ENCODE measurements around the gene PHKB.
A peak's percentile ranks its signal among the peaks of the same experiment; 100 is the strongest.
"Not testable (repeated sequence)": the region's sequence is repeated elsewhere in the genome, so short reads cannot be mapped to it uniquely, and the experiment has no call there.

Gene PHKB

DNA sequence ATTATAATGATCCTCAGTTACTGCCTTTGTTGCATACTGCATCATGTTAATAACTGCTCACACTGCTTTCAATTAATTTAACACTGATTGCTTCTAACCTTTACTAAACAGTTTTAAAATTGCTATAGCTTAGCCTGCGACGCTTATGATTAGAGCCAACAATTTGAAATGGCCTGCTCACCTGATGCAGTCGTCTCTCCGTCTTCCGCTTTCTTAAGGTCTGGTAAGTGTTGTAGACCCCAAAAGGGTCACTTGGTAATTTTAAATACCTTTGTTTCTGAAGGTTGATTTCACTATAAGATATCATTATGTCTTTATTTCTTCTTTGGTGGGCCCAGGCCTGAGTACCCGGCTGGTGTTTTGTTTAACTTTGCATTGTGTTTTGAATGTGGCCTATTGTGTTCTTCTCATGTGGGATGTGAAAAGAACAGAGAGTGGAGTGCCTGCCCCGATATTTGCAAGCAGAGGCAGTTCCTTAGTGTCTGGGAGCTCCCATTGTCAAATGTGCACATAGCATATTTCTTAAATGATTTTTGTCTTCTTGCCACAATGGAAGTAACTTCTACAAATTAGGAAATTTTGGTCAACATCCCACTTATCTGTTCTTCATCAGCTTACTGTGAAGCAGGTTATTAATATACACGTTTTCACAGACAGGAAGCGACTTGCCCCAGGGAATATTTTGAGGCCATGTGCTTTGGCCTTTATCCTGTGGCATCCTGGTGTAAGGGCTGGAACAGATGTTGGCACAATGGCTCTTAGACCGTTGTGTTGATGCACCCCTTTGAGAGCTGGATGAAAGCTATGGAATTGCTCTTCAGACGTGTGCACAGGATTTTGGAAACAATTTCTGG lies 2.9 kb downstream of the PHKB start:
- peaks cover 39% of the 10 kb centered on the region for H3K36me3 ChIP-seq (ENCODE audit: low read depth)
- H3K9me3 ChIP-seq (ENCODE audit: severe bottlenecking) = no peaks in the 10 kb centered on the region
- H3K4me1 ChIP-seq (ENCODE audit: insufficient read depth, poor library complexity, severe bottlenecking) = peaks cover 35% of the 10 kb centered on the region
- DNase-seq (ENCODE audit: low spot score) = no peak
- H3K27me3 ChIP-seq (ENCODE audit: insufficient read depth, poor library complexity, severe bottlenecking) = no peaks in the 10 kb centered on the region
- H3K4me3 ChIP-seq (ENCODE audit: severe bottlenecking) = no peak overlapping the region
- peak overlapping the region; percentile 88 for H3K27ac ChIP-seq (ENCODE audit: poor library complexity, severe bottlenecking)
- no peak for ATAC-seq (ENCODE audit: low read depth)
- TF ChIP-seq CTCF (IDR thresholded peaks at IDR 0.05; ENCODE audit: poor library complexity, severe bottlenecking) = no peak

DNA sequence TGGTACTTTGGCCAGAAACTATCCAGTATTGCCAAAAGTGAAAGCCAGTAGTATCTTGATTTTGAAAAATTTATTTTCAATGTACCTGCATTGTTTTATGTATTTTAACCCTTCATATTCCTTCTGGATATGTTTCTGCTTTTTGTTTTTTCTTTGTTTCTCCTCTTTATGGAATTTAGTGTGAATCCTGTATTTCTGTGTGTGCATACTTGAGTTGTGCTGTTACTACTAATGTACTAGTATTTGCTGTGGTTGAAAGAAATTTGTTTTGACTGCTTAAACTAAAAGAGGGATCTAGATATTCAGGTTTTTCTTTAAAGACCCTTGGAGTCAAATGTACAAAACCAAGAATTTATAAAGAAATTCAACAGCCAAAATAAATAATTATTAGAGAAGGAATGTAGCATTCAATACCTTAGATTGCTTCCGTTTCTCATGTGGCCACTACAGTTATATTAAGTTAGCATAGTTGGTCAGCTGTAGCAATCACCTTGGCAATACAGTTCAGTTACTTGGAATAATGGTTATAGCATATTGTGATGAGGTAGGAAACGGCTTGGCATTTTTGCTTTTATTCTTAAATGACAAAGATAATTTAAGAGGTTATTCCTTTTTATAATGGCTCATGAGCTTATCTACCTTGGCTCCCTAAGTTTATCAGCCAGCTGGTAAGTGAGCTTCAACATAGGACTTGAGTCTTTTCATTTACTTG lies 4.9 kb downstream of the PHKB start:
- Histone ChIP-seq H3K4me1 (ENCODE audit: insufficient read depth, poor library complexity, severe bottlenecking) (peaks cover 30% of the 10 kb centered on the region), H3K27ac (ENCODE audit: poor library complexity, severe bottlenecking) (no peak overlapping the region)
- no peak for DNase-seq (ENCODE audit: low spot score)

GRCh38 chr16:47467501-47467900 lies 6.4 kb downstream of the PHKB start:
- peaks cover 30% of the 10 kb centered on the region for H3K4me1 ChIP-seq (ENCODE audit: insufficient read depth, poor library complexity, severe bottlenecking)

More for the DNA sequence above, 4.9 kb downstream of the PHKB start:
- Histone ChIP-seq H3K4me3 (ENCODE audit: severe bottlenecking) (no peak overlapping the region), H3K36me3 (ENCODE audit: low read depth) (peaks cover 33% of the 10 kb centered on the region), H3K27me3 (ENCODE audit: insufficient read depth, poor library complexity, severe bottlenecking) (no peaks in the 10 kb centered on the region), H3K9me3 (ENCODE audit: severe bottlenecking) (no peaks in the 10 kb centered on the region)
- ATAC-seq (ENCODE audit: low read depth) = no peak
- no peak for TF ChIP-seq CTCF (IDR thresholded peaks at IDR 0.05; ENCODE audit: poor library complexity, severe bottlenecking)

GRCh38 chr16:47468070-47468689 lies 7.0 kb downstream of the PHKB start:
- ATAC-seq (ENCODE audit: low read depth); H3K4me3 ChIP-seq (ENCODE audit: severe bottlenecking); DNase-seq (ENCODE audit: low spot score); H3K27ac ChIP-seq (ENCODE audit: poor library complexity, severe bottlenecking); H3K9me3 ChIP-seq (ENCODE audit: severe bottlenecking); H3K27me3 ChIP-seq (ENCODE audit: insufficient read depth, poor library complexity, severe bottlenecking): not testable (repeated sequence)
- Histone ChIP-seq H3K4me1 (ENCODE audit: insufficient read depth, poor library complexity, severe bottlenecking) (peaks cover 25% of the 10 kb centered on the region), H3K36me3 (ENCODE audit: low read depth) (peaks cover 33% of the 10 kb centered on the region)

More at GRCh38 chr16:47467501-47467900, 6.4 kb downstream of the PHKB start:
- Histone ChIP-seq H3K27me3 (ENCODE audit: insufficient read depth, poor library complexity, severe bottlenecking) (no peaks in the 10 kb centered on the region), H3K27ac (ENCODE audit: poor library complexity, severe bottlenecking) (no peak overlapping the region), H3K4me3 (ENCODE audit: severe bottlenecking) (no peak overlapping the region), H3K36me3 (ENCODE audit: low read depth) (peaks cover 33% of the 10 kb centered on the region), H3K9me3 (ENCODE audit: severe bottlenecking) (no peaks in the 10 kb centered on the region)
- ATAC-seq (ENCODE audit: low read depth) (no peak), DNase-seq (ENCODE audit: low spot score) (no peak)
- no peak for TF ChIP-seq CTCF (IDR thresholded peaks at IDR 0.05; ENCODE audit: poor library complexity, severe bottlenecking)

GRCh38 chr16:47469227-47469626 lies 8.1 kb downstream of the PHKB start:
- Histone ChIP-seq H3K36me3 (ENCODE audit: low read depth) (peaks cover 30% of the 10 kb centered on the region), H3K9me3 (ENCODE audit: severe bottlenecking) (no peaks in the 10 kb centered on the region), H3K27me3 (ENCODE audit: insufficient read depth, poor library complexity, severe bottlenecking) (no peaks in the 10 kb centered on the region), H3K4me3 (ENCODE audit: severe bottlenecking) (no peak overlapping the region), H3K27ac (ENCODE audit: poor library complexity, severe bottlenecking) (no peak overlapping the region), H3K4me1 (ENCODE audit: insufficient read depth, poor library complexity, severe bottlenecking) (peaks cover 20% of the 10 kb centered on the region)
- DNase-seq (ENCODE audit: low spot score) = no peak
- no peak for ATAC-seq (ENCODE audit: low read depth)
- no peak for TF ChIP-seq CTCF (IDR thresholded peaks at IDR 0.05; ENCODE audit: poor library complexity, severe bottlenecking)

Measured in RWPE2 (cell line).